HL-60 (cell line): Measurements from ENCODE around the gene ST6GAL1.

ENCODE experiments used
- DNase-seq, 2 experiments: peaks; one replicate each; pipeline ENCODE4 v3.0.0-alpha.2; 2010 to 2020; ENCODE audit warnings: low read depth in 1 of 2, low spot score in 1 of 2
- H3K27ac ChIP-seq: fragments of 250-450 bp; sonication (Bioruptor Pico); replicated peaks from 2 replicates; pipeline ENCODE4 v1.5.1; 2020; ENCODE audit warnings: mild to moderate bottlenecking, moderate library complexity
- H3K27me3 ChIP-seq: fragments of 250-450 bp; sonication (Bioruptor Pico); 2 replicates; pipeline ENCODE4 v1.5.1; 2021; ENCODE audit warnings: mild to moderate bottlenecking, moderate library complexity; ENCODE audit not compliant: insufficient read depth, poor library complexity, severe bottlenecking
- H3K4me3 ChIP-seq: replicated peaks from 2 replicates; pipeline ENCODE4 v1.5.1; 2011; ENCODE audit warnings: mild to moderate bottlenecking, control low read depth, low read length; ENCODE audit not compliant: insufficient read depth
- GABPA ChIP-seq: IDR thresholded peaks from 2 replicates; pipeline ENCODE4 v1.6.1; 2012; ENCODE audit warnings: low read depth
- POLR2AphosphoS5 ChIP-seq: IDR thresholded peaks from 2 replicates; pipeline ENCODE4 v1.6.1; 2012; ENCODE audit warnings: low read depth
- SPI1 ChIP-seq: IDR thresholded peaks from 2 replicates; pipeline ENCODE4 v1.6.1; 2012; ENCODE audit warnings: low read depth, mild to moderate bottlenecking, borderline replicate concordance
- TF ChIP-seq, protein P1 (sequence below): IDR thresholded peaks from one replicate; pipeline ENCODE4 v1.5.1; 2011; ENCODE audit warnings: low read length, control low read depth, inconsistent platforms; ENCODE audit not compliant: insufficient read depth
- TF ChIP-seq, protein P2 (sequence below): IDR thresholded peaks from 2 replicates; pipeline ENCODE4 v1.6.1; 2012; ENCODE audit warnings: low read depth; ENCODE audit not compliant: insufficient replicate concordance

Gene ST6GAL1

DNA sequence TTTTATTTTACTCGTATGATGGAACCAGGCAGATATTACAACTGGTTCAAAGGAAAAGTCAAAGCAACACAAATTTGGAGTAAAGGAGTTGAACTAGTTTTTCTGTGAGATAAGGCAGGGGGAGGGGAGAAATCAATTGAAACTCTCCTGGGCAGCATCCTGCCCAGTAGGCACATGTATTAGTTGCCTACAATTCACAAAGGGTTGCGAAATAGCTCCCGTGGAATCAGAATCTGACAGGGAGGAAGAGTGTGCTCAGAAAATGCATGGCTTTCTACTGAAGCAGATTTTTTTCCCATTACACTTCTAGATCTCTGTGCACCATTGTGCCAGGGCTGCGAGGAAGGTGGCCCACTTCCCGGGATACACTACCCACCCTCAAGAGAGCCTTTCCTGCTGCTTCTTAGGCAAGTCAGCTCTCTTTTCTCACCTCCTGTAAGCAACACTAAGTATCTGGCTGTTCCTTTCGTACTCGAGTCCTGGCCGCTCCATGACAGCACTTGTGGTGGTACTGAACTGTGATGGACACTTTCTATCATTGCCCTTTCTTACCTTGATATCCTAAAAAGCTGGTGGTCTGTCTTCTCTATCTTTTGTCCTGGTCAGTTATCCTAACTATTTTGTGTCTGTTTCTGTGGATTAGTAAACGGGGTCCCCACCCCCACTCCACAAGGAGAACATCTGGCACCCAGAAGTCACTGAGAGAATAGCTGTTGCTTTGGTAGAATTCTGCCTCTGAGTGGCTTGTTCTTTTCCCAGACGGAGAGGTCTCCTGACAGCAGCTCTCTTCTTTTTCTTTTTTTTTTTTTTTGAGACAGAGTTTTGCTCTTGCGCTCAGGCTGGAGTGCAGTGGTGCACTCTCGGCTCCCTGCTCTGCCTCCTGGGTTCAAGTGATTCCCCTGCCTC, 134.1 kb downstream of the ST6GAL1 start:
- DNase-seq = peak in 1 of 2 experiments; percentile 28
- H3K27ac ChIP-seq = no peak overlapping the region
- no peak for TF ChIP-seq GABPA
- TF ChIP-seq, protein P1, sequence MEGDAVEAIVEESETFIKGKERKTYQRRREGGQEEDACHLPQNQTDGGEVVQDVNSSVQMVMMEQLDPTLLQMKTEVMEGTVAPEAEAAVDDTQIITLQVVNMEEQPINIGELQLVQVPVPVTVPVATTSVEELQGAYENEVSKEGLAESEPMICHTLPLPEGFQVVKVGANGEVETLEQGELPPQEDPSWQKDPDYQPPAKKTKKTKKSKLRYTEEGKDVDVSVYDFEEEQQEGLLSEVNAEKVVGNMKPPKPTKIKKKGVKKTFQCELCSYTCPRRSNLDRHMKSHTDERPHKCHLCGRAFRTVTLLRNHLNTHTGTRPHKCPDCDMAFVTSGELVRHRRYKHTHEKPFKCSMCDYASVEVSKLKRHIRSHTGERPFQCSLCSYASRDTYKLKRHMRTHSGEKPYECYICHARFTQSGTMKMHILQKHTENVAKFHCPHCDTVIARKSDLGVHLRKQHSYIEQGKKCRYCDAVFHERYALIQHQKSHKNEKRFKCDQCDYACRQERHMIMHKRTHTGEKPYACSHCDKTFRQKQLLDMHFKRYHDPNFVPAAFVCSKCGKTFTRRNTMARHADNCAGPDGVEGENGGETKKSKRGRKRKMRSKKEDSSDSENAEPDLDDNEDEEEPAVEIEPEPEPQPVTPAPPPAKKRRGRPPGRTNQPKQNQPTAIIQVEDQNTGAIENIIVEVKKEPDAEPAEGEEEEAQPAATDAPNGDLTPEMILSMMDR = no peak
- TF ChIP-seq POLR2AphosphoS5 = no peak
- no peak for TF ChIP-seq SPI1
- TF ChIP-seq, protein P2, sequence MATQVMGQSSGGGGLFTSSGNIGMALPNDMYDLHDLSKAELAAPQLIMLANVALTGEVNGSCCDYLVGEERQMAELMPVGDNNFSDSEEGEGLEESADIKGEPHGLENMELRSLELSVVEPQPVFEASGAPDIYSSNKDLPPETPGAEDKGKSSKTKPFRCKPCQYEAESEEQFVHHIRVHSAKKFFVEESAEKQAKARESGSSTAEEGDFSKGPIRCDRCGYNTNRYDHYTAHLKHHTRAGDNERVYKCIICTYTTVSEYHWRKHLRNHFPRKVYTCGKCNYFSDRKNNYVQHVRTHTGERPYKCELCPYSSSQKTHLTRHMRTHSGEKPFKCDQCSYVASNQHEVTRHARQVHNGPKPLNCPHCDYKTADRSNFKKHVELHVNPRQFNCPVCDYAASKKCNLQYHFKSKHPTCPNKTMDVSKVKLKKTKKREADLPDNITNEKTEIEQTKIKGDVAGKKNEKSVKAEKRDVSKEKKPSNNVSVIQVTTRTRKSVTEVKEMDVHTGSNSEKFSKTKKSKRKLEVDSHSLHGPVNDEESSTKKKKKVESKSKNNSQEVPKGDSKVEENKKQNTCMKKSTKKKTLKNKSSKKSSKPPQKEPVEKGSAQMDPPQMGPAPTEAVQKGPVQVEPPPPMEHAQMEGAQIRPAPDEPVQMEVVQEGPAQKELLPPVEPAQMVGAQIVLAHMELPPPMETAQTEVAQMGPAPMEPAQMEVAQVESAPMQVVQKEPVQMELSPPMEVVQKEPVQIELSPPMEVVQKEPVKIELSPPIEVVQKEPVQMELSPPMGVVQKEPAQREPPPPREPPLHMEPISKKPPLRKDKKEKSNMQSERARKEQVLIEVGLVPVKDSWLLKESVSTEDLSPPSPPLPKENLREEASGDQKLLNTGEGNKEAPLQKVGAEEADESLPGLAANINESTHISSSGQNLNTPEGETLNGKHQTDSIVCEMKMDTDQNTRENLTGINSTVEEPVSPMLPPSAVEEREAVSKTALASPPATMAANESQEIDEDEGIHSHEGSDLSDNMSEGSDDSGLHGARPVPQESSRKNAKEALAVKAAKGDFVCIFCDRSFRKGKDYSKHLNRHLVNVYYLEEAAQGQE = no peak
- no peak overlapping the region for H3K4me3 ChIP-seq
- no peaks in the 10 kb centered on the region for H3K27me3 ChIP-seq

DNA sequence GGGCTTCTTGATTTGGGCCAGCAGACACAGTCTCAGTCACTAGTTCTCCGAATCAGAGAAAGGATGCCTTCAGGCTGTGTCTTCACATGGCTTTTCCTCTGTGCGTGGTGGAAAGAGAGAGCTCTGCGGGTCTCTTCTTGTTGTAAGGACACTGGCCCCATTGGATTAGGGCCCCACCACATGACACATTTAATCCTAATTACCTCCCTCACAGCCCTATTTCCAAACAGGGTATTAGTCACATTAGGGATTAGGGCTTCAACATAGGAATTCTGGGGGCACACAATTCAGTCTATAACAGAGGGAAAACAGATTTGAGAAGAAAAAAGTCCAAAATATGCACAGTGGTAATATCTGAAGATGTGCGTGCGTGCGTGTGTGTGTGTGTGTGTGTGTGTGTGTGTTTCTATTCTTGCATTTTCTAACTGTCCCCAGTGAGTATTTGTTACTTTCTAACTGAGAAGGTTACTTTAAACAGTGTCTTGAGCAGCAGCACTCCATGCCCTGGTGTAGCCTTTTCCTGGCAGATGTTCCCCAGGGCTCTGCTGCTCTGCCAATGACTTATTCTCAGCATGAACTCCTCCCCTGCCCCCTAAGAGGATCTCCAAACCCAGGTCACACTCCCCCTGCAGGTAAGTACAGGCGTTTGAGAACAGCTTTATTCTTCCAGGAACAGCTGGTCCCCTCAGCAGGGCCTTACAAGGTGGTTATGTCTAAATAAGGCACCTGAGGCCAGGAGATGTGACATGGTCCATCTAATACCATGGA, 136.1 kb downstream of the ST6GAL1 start:
- DNase-seq = no peak
- TF ChIP-seq POLR2AphosphoS5 (no peak), GABPA (no peak)
- Histone ChIP-seq H3K27me3 (no peaks in the 10 kb centered on the region), H3K4me3 (no peak overlapping the region), H3K27ac (no peak overlapping the region)

DNA sequence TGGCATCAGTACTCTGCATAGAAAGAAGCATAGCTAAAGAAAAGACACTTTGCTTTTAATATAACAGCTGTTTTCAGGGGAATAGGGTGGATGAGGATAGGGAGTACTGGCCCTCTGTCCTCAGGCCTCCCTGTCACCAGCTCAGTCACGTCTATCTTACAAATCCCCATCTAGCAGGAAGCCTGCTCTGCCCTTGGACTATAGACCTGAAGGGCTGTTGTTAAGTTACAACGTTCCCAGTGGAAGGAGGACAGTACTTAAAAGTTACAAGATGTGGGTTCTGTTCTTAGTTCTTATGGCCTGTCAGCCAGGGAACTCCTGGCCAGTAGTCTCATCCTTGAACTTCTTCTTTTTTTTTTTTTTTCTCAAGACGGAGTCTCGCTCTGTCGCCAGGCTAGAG, 138.5 kb downstream of the ST6GAL1 start:
- H3K4me3 ChIP-seq = no peak overlapping the region
- no peak for TF ChIP-seq GABPA
- TF ChIP-seq, protein P2 = no peak
- TF ChIP-seq POLR2AphosphoS5 = no peak
- TF ChIP-seq SPI1 = no peak
- TF ChIP-seq, protein P1 = no peak
- H3K27ac ChIP-seq = no peak overlapping the region
- H3K27me3 ChIP-seq = no peaks in the 10 kb centered on the region
- no peak for DNase-seq

DNA sequence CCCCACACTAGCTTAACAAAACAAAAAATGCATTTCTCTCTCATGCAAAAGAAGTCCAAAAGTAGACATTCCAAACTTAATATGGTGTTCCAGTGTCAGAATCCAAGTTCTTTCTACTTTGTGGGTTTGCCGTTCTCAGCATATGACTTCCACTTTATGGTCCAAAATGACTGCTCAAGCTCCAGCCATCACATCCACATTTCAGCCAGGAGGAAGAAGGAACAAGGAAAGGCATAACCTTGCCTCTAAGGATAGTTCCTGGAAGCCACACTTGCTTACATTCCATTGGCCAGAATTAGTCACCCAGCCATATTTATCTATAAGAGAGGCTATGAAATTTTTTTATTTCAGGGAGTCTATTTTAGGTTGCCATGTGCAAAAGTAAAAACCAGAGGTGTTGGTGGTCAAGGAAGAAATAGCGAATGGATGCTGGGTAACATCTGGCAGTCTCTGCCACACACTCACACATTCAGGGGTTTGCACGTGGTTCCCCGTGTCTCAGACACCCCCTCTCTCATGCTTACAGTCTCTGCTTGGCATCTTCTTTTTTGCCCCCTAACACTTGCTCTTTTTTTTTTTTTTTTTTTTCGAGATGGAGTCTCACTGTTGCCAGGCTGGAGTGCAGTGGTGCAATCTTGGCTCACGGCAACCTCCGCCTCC, 139.7 kb downstream of the ST6GAL1 start:
- no peaks in the 10 kb centered on the region for H3K27me3 ChIP-seq
- no peak for DNase-seq
- TF ChIP-seq, protein P1 = no peak
- TF ChIP-seq GABPA (no peak), POLR2AphosphoS5 (no peak), SPI1 (no peak)
- TF ChIP-seq, protein P2 = no peak
- no peak overlapping the region for H3K27ac ChIP-seq
- no peak overlapping the region for H3K4me3 ChIP-seq
